Adrenal gland (tissue), 5 donors: ENCODE measurements around the gene PLD3.

ENCODE experiments used
- POLR2A ChIP-seq, 2 donors: fragments of 450-650 bp; IDR thresholded peaks; one replicate each; pipeline ENCODE4 v1.6.1; 2017; ENCODE audit warnings: antibody characterized with exemption in 2 of 2, mild to moderate bottlenecking in 2 of 2, moderate library complexity in 1 of 2
- TF ChIP-seq, protein P1 (sequence below), 6 experiments: fragments of 450-650 bp in 4 of 6; fragments of 200-600 bp in 2 of 6; sonication (generic) in 1 of 6; IDR thresholded peaks; 1 replicate in 5 of 6; 2 replicates in 1 of 6; pipeline versions ENCODE4 v1.5.1 to v1.8.0; 2016 to 2021; ENCODE audit warnings: antibody characterized with exemption in 6 of 6, mild to moderate bottlenecking in 2 of 6, moderate library complexity in 1 of 6
- donor health status: DM: no; HTN: no; CAD: no.

DNA sequence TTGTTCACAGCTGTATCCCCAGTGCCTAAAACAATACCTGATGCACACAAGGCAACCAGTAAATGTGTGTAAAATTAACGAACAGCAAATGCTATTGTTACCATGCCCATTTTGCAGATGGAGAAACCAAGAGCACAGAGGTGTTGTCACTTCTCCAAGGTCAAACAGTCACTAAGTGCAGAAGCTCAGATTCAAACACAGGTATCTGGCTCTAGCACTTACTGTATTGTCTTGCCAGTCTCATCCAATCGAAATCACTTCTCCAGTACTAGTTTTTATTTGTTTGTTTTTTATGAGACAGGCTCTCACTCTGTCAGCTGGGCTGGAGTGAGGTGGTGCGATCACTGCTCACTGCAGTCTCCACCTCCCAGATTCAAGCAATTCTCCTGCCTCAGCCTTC is 13.7 kb downstream of the PLD3 start:
- TF ChIP-seq, protein P1, sequence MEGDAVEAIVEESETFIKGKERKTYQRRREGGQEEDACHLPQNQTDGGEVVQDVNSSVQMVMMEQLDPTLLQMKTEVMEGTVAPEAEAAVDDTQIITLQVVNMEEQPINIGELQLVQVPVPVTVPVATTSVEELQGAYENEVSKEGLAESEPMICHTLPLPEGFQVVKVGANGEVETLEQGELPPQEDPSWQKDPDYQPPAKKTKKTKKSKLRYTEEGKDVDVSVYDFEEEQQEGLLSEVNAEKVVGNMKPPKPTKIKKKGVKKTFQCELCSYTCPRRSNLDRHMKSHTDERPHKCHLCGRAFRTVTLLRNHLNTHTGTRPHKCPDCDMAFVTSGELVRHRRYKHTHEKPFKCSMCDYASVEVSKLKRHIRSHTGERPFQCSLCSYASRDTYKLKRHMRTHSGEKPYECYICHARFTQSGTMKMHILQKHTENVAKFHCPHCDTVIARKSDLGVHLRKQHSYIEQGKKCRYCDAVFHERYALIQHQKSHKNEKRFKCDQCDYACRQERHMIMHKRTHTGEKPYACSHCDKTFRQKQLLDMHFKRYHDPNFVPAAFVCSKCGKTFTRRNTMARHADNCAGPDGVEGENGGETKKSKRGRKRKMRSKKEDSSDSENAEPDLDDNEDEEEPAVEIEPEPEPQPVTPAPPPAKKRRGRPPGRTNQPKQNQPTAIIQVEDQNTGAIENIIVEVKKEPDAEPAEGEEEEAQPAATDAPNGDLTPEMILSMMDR (IDR thresholded peaks at IDR 0.05) = no peak
- TF ChIP-seq POLR2A (IDR thresholded peaks at IDR 0.05) = no peak
